Anterior cingulate cortex (tissue), 58 donors: Measurements from ENCODE around the gene LAMA4.

Experiments
- DNase-seq, 58 donors: peaks; one replicate each; lab custom pipeline; 2025; lab: John Stamatoyannopoulos, UW

Gene LAMA4

GRCh38 chr6:112155886-112156285, 98.5 kb downstream of the LAMA4 start:
- no peak for DNase-seq

DNA sequence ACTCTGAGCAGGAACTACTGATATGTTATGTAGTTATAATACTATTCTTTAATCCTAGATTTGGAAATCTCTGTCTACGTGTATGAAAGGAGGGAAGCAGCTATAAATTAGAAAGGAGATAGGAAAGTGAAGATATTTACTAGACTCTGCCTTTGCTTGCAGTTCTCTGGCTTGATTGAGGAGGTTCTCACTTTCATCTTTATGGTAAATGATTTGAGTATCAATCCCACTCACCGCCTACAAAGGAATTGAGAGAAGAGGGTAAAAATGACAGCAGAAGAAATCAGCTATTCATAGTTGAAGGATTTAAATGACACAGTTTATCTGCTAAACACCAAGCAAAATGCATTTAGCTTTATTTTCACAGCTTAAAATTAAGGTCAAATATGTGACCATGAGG, 99.7 kb downstream of the LAMA4 start:
- no peak for DNase-seq

DNA sequence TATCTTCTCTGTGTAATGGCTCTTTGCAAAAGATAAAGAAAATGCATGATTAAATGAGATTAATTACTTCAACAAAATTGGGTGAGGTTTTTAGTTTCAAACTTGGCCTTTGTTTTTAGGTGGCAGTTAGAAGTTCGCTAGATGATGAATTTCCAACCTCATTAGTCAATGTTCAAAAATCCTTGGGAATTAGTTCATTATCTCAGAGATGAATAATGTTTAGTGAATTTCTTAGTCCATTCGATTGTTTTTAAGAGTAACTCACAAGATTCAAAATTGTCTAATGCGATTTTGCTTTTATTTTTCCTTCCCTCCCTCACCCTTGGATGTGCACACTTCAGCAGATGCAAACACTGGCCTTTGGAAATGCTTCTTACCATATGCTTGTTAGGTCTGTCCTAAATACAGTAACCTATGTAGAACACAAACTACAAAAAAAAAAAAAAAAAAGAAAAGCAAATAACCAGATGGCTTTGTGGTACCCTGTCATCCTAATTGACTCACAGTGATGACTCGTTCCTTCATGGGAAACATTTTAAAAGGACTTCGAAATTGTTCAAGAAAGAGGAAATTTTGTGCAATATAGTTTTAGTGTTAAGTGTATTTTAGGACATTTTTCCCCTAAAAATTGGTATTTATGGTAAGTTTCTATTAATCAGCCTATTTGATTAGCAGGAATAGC, 100.3 kb downstream of the LAMA4 start:
- DNase-seq = no peak

DNA sequence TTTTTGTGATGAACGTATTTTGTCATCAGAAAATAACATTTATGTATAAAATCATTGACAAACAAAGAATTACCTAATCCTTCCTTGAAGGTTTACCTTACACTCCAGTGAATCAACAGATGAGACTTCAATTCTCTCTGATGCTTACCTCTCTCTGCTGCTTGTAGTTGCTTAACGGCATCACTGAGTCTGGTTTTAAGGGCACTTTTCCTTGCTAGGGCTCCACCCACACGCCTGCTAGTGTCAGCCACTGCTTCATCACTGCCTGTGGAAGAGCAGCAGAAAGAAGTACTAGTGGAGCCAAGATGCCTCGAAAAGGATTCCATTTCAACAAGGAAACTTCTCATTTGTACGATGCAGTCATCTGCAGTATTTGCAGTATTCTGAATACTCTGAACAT, 104.0 kb downstream of the LAMA4 start:
- peak in 1 of 58 donors; percentile 7 for DNase-seq

GRCh38 chr6:112149719-112150263, 104.6 kb downstream of the LAMA4 start:
- no peak for DNase-seq

DNA sequence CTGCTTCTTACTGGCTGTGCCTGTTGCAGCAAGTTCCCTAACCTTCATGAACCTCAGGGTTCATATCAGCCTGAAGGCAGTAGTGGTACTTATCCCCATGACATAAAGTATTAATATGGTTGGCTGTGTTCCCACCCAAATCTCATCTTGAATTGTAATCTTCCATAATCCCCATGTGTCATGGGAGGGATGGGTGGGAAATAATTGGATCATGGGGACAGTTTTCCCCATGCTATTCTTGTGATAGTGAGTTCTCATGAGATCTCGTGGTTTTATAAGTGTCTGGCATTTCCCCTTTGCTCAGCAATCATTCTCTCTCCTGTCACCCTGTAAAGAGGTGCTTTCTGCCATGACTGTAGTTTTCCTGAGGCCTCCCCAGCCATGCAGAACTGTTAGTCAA, 105.1 kb downstream of the LAMA4 start:
- no peak for DNase-seq

- DNase-seq = no peak
Measured at GRCh38 chr6:112148103-112148502, 106.3 kb downstream of the LAMA4 start.

DNA sequence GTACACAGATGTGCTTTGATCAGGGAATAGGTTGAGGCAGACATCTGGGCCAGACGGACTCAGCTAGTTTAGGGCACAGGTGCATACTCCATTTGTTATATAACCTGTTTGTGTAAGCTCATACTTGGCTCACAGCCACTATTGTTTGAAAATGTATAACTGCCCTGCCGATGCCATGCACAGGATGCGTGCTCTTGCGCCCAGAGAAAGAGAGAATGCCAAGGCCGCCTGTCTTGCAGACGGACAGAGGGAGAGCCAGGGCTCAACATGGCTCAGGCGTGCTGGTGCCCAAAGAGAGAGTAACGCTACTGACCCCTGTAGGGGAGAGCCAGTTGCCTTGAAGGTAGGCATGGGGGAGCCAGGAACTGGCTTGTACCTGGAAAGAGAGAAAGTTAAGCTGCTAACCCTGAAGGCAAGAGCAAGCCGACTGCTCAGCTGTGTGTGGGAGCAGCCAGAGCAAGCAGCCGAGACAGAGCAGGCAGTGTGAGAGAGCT, 109.2 kb downstream of the LAMA4 start:
- DNase-seq = no peak

GRCh38 chr6:112144145-112144926, 110.0 kb downstream of the LAMA4 start:
- no peak for DNase-seq

DNA sequence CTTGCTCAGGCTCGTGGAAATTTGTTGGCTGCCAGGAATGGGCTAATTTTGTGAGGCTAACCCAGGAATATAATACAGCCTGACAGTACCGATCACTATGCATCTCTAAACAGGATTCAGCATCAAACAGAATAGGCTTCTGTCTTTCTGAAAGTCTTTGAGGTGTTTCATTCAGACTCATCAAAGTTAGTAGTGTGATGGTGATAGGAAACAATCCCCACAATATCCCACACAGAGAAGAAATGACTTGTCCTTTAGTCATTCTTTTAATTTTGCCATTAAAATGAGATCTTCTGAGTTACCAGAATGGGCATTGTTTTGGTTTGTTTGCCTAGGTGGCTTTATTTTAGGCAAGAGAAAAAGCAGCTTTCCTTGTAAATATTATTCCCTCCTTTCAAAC, 112.7 kb downstream of the LAMA4 start:
- DNase-seq = no peak

GRCh38 chr6:112139052-112139451, 115.3 kb downstream of the LAMA4 start:
- no peak for DNase-seq

- no peak for DNase-seq
Measured at GRCh38 chr6:112130878-112131277, 123.5 kb downstream of the LAMA4 start.

DNA sequence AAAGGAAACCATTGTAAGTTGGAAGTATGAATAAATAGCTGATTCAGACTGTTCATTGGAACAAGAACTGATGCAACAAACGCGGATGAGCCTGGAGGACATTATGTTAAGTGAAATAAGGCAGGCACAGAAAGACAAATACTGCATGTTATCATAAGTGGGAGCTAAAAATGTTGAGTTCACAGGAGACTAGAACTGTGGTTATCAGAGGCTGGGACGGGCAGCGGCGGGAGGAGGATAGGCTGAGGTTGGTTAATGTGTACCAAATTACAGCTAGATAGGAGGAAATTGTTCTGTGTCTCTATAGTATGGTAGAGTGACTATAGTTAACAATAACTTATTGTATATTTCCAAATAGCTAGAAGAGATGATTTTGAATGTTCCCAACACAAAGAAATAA, 126.2 kb downstream of the LAMA4 start:
- no peak for DNase-seq

GRCh38 chr6:112123982-112124381, 130.4 kb downstream of the LAMA4 start:
- DNase-seq = no peak

GRCh38 chr6:112122756-112123155, 131.6 kb downstream of the LAMA4 start:
- no peak for DNase-seq

GRCh38 chr6:112118034-112118433, 136.3 kb downstream of the LAMA4 start:
- no peak for DNase-seq

- no peak for DNase-seq
Measured at GRCh38 chr6:112117554-112117953, 136.8 kb downstream of the LAMA4 start.

GRCh38 chr6:112116221-112116620, 138.1 kb downstream of the LAMA4 start:
- no peak for DNase-seq

DNA sequence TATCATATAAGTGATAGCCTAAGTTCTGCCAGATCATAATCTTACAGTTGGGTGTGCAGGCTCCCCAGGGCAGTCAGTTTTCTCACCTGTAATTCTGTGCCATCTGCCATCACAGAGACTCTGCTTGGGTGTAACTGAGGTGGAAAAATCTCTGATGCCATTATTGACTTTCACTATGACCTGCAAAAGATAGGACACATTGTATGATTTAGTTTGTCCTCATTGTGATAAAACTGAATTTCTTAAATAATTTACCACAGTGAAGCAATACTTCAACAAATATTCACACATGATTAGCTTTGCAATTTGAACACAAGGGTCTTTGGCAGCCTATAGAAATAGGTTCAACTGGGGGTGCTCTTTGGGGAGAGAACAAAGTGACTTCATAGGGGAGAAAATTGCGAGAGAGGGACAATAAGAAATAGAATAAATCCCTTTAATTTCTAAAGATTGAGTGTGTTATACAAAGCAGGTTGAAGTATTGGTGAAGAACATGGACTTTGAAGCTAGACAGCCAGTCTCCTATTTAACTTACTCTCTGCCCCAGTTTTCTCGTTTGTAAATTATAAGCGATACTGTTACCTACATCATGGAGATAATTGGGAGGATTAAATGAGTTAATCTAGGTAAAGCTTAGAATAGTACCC, 139.7 kb downstream of the LAMA4 start:
- DNase-seq = no peak

- no peak for DNase-seq
Measured at GRCh38 chr6:112113918-112114317, 140.4 kb downstream of the LAMA4 start.

- DNase-seq = peak in 4 of 58 donors; percentile 7 to 28 (median 14)
Measured at GRCh38 chr6:112113431-112113830, 140.9 kb downstream of the LAMA4 start.
